NCI-H2171 (cell line): Measurements from ENCODE around the gene HSPA9.
A peak's percentile ranks its signal among the peaks of the same experiment; 100 is the strongest.

Experiments
- DNase-seq: peaks from one replicate; lab custom pipeline; 2025; lab: John Stamatoyannopoulos, UW

Gene HSPA9

DNA sequence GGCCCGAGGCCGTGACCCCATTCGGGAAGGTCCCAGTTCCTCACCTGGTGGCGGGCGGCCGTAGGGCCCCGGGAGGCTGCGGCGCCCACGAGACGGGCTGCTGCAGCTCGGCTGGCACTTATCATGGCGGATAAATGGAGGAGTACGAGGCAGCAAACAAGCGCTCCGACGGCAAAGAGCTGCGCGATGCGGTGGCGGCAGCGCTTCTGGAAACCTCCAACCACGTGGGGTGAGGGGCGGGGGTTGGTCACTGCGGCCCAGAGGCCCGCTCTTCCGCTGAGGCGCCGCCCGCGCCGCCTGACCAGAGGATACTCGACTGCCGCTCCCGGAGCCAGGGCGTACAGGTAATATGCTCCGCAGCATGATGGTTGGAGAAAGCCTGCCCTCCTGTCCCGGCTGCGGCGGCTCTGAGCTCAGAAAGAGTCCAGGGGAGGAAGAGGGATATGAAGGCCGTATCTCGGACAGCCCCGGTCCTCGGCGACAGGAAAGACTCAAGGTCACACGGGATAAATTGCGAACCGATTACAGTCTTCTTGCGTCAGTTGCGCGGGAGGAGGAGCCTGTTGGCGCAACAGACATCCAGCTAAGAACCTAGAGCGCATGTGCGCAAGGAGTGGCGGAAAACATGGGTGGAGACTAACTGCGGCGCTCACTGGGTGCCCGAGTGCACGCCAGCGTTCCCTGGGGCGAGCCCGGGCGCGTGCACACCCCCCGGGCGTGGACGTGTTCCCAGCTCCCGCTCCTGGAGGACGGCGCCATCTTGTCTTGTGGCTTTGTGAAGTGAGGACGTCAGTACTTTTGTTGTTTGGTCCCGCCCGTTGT, at the start of gene HSPA9:
HSPA9 (minus strand) TSS at position 208 of the 822 bp plus-strand sequence; CDS start at position 125, 83 bp downstream.
- DNase-seq: peak; percentile 88

- no peak for DNase-seq
These were observed 47.9 kb upstream of the HSPA9 start for GRCh38 chr5:138623053-138623452.

DNA sequence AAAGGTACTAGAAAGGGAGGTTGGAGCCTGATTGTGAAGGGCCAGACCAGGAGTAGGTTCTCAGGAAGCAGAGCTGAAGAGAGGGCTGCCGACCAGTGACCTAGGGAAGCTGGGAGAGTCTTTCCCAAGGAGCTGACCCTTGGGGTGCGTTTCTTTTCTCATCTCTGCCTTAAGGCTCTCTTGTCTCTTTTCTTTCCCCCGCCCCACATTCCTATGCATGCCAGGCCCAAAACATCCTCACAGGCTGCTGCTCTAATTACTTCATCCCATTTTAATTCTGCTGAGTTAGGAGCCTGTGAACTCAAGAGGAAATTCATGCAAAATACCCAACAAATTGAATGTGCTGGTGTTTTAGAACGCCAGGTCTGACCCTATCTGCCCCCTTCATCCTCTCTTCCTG, 46.9 kb upstream of the HSPA9 start:
- no peak for DNase-seq

GRCh38 chr5:138620663-138621224, 45.5 kb upstream of the HSPA9 start:
- no peak for DNase-seq

- no peak for DNase-seq
These were observed 41.3 kb upstream of the HSPA9 start for GRCh38 chr5:138616508-138616907.

- DNase-seq: no peak
These were observed 40.3 kb upstream of the HSPA9 start for GRCh38 chr5:138615461-138615860.

DNA sequence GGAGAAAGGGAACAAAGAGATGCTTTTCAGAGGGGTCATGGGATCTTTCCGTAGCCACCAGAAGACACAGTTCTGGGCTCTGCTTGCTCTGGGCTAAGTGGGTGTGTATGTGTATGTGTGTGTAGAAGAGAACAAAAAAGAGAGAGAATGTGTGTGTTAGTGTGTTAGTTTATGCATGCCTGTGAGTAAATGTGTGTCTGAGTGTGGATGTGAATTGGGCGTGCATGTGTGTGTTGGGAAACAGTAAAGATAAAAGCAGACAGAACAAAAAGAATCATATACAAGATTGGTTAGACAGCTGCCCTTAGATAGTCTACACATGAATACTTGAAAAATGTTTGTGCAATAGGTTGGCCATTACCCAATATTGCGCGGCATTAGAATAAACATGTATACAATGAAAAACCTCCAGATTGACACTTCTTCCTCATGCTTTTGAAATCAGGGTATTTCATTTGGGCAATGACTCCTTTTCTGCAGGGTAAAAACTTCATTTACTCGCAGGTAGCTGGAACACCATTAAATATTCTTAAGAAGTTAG, 36.5 kb upstream of the HSPA9 start:
- DNase-seq: no peak

GRCh38 chr5:138610918-138611677, 35.9 kb upstream of the HSPA9 start:
- no peak for DNase-seq

GRCh38 chr5:138610415-138610917, 35.3 kb upstream of the HSPA9 start:
- no peak for DNase-seq

GRCh38 chr5:138606378-138607064, 31.3 kb upstream of the HSPA9 start:
- DNase-seq: no peak

GRCh38 chr5:138605254-138605972, 30.2 kb upstream of the HSPA9 start:
- no peak for DNase-seq

- DNase-seq: no peak
These were observed 29.1 kb upstream of the HSPA9 start for GRCh38 chr5:138604176-138604785.

GRCh38 chr5:138603249-138603920, 28.2 kb upstream of the HSPA9 start:
- no peak for DNase-seq

DNA sequence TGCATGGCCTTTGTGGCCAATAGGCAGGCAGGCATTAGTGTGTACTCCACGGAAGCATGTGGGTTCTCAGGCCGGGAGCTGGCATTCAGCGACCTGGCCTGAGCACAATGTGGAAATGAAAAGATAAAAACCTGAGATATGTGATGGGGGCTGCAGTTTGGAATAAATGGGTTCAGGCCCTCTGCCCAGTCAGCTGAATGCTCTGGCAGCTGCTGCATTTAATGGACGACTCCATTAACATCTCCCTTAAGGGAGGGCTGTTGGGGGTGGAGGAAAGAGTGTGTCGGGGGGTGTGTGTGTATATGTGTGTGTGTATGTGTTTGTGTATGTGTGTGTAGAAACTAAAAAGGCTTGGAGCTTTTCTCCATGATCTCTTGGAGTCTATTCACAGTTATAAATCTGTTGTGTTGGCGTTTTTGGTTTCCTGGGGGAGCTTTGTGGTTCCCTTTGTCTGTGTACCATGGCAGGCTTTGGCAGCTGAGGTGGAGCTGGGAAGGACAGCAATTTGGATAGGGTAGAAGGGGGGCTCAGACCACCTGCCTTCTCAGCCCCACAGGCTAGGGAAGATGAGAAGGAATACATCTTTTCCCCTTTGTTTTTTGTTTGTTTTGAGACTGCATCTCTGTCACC, 27.3 kb upstream of the HSPA9 start:
- no peak for DNase-seq

DNA sequence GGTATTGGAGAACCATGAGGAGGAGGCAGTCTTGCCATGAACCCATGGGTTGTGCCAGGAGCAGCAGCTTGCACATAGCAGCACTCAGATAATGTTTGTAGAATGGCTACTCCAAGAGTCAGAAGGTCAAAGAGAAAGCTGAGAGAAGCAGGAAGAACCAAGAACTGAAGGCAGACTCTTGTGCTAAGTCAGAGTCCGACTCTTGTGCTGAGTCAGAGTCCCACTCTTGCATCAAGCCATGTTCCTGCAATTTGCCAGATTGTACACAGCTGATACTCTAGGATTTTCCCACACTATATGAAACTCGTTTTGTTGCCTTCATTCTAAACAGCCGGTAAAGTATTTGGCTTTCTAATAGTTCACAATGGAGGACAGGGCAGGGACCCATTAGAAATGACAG, 26.2 kb upstream of the HSPA9 start:
- DNase-seq: no peak

DNA sequence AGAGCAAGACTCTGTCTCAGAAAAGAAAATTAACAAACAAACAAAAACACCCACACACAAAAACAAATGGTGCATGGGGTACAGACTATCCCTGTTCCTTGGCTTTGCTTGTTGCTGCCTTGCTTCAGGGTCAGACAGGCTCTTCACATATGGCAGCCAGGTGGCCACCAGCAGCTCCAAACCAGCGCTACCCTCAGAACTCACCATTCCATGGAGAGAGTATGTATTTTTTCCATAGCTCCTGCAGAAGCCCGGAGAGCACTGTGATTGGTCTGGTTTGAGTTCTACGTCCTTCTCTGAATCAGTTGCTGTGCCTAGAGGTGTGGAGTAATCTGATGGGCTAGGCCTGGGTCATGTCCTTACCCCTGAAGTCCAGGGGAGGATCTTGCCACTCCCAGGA, 25.2 kb upstream of the HSPA9 start:
- DNase-seq: no peak

DNA sequence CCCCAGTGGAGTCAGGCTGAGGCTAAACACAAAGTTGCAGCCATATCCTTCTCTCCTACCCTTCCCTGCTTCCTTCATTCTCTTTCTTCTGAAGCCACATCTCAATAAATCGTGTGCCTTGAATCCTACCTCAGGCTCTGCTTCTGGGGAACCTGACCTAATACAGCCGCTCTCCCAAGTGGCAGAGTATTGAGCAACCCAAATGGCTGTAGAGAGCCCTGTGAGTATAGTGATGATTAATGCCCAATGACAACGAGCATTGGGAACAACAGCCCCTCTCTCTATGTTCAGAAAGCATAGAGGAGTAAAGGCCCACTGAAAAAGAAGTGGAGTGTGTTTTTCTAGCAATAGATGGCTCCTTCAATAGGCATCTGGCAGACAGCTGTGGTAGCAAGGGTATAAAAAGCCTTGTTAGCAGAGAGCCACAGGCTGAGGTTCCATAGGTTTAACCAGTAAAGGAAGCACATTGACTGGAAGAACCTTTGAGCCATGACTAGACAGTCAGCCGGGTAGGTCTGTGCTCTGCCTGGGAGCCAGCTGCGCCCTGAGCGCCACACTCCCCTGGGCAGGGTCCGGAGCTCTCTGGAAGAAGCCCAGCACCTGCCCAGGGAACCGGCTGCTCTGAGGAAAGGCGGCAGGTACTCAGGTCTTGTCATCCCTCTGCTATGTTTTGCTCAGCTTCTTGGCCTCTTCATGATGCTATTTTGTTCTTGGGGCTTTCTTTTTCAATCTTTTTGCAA, 22.6 kb upstream of the HSPA9 start:
- DNase-seq: no peak

GRCh38 chr5:138596105-138596881, 21.1 kb upstream of the HSPA9 start:
- no peak for DNase-seq
